B cell (primary cell): ENCODE data around the gene PTPRM.

Experiments used
- EZH2 ChIP-seq: IDR thresholded peaks from 2 replicates; pipeline ENCODE4 v1.6.1; 2012; ENCODE audit warnings: borderline replicate concordance, low read depth, mild to moderate bottlenecking, moderate library complexity, low read length; ENCODE audit not compliant: insufficient read depth, poor library complexity, severe bottlenecking
- TF ChIP-seq, protein P1 (sequence below): fragments of 200-600 bp; IDR thresholded peaks from one replicate; pipeline ENCODE4 v1.8.0; 2022; ENCODE audit warnings: antibody characterized with exemption, mild to moderate bottlenecking

GRCh38 chr18:8424917-8425725 is 858.0 kb downstream of the PTPRM start:
- TF ChIP-seq, protein P1, sequence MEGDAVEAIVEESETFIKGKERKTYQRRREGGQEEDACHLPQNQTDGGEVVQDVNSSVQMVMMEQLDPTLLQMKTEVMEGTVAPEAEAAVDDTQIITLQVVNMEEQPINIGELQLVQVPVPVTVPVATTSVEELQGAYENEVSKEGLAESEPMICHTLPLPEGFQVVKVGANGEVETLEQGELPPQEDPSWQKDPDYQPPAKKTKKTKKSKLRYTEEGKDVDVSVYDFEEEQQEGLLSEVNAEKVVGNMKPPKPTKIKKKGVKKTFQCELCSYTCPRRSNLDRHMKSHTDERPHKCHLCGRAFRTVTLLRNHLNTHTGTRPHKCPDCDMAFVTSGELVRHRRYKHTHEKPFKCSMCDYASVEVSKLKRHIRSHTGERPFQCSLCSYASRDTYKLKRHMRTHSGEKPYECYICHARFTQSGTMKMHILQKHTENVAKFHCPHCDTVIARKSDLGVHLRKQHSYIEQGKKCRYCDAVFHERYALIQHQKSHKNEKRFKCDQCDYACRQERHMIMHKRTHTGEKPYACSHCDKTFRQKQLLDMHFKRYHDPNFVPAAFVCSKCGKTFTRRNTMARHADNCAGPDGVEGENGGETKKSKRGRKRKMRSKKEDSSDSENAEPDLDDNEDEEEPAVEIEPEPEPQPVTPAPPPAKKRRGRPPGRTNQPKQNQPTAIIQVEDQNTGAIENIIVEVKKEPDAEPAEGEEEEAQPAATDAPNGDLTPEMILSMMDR = no peak
- TF ChIP-seq EZH2 = no peak
